HG03460 (cell line): ENCODE measurements around the gene TBX5.

Experiments used
- ATAC-seq: cut with Tn5 transposase; IDR thresholded peaks from one replicate; pipeline ENCODE4 v1.9.1; 2021; ENCODE audit not compliant: unreplicated experiment

Gene TBX5

DNA sequence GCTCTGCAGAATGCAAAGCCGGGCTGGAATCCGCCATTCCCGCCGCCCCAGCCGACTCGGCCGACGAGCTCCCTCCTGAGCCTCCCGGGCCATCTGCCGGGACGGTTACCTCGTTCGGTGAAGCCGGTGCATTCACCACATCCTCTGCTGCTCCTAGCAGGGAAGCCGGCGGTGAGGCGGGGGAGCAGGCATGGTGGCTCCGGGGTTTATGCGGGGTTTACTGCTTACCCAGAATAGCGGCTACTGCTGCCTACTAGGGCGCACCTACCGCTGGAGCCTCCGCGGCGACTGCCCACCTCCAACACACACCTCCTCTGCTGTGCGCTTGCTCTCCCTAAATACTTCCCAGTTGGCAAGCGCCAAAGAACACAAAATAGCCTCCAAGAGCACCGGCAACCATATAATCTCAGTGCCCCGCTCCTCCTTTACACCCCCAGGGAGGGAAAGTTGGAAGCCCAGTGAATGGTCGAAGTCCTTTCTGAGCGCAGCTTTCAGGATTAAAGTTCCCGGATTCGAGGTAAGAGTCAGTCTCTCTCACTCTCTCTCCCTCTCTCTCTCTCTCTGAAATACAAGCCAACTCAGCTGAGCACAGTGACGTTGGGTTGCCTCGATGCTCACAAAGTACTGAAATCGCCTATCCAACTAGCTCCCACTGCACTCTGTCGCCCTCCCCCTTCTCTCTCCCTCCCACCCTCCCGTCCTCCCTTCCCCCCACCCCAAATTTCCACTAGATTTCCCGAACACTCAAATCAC is at the start of gene TBX5:
Gene TBX5 (minus strand): TSS at position 626 of the 753 bp plus-strand sequence. CDS start 2,246 bp downstream, outside the sequence.
- ATAC-seq = no peak

DNA sequence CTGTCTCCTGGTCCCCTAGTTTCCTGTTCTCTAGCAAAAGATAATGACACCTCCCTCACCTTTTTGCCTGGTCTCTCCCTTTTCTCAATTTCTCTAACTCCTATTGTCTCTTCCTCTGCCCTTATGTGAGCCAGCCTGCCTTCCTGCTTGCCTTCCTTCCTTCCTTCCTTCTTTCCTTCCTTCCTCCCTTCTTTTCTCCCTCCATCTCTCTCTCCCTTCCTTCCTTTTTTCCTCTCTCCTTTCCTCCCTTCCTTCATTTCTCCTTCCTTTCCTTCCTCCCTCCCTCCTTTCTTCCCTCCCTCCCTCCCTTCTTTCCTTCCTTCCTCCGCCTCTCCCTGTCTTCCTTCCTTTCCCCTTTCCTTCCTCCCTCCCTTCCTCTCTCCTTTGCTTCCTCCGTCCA is 45.7 kb upstream of the TBX5 start:
- no peak for ATAC-seq

- ATAC-seq = no peak
These were observed 44.8 kb upstream of the TBX5 start for GRCh38 chr12:114450515-114451300.

DNA sequence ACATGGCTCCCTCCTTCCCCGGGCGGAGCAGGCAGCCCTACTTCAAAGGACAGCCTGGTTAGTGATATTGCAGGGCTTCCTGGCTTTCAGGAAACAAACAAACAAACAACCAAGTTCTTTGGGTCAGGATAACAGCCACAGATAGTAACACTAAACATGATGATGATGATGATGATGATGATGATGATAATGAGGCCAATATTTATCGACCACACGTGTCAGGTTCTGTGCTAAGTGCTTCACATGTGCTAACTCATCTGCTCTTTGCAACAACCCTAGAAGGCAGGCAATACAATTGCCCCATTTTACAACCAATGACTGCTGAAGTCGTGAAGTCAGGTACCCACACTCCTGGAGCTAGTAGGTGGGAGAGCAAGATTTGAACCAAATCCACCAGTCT is 44.1 kb upstream of the TBX5 start:
- no peak for ATAC-seq

GRCh38 chr12:114448618-114448933 is 42.6 kb upstream of the TBX5 start:
- no peak for ATAC-seq

GRCh38 chr12:114447799-114448617 is 42.1 kb upstream of the TBX5 start:
- ATAC-seq = no peak

DNA sequence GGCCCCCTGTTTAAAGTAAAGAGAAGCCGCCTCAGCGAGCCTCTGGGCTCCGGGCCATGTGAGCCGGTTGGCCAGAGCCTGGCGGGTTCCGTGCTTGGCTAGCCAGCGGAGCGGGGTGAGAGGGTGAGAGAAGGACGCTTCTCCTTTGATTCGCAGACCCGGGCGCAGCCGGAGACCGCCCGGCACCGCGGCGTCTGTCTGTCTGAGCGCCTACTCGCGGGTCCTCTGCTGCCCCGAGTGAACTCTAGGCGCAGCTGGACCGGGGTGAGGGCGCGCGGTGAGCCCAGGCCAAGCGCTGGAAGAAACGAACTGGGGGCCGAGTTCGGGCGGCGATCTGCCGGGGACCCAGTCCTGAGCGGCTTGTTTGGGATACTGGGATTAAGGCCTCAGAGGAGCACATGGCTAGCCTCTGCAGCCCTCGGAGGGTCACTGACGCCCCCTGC is 41.4 kb upstream of the TBX5 start:
- no peak for ATAC-seq

GRCh38 chr12:114445401-114446323 is 39.7 kb upstream of the TBX5 start:
- ATAC-seq = no peak

GRCh38 chr12:114444422-114445279 is 38.7 kb upstream of the TBX5 start:
- no peak for ATAC-seq

- no peak for ATAC-seq
These were observed 37.9 kb upstream of the TBX5 start for GRCh38 chr12:114443607-114444421.

DNA sequence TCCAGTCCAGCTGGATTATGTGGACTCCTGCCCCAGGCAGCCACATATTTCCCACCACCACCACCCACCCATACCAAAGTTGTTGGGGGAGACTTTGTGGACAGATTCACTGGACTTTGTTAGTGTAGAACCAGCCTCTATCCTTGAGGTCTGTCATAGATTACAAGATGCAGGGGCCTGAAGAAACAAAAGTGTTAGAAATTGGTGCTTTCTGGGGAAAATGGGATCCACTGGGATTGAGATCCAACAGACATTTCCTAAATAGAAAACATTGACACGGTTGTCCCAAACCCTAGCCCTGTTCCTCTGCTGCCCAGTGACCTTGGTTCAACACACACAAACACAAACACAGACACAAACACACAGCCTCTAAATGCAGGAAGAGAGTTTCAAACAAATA is 36.6 kb upstream of the TBX5 start:
- no peak for ATAC-seq

GRCh38 chr12:114441545-114441944 is 35.6 kb upstream of the TBX5 start:
- no peak for ATAC-seq

GRCh38 chr12:114441039-114441383 is 35.1 kb upstream of the TBX5 start:
- ATAC-seq = no peak

- no peak for ATAC-seq
These were observed 34.5 kb upstream of the TBX5 start for GRCh38 chr12:114440270-114441038.

- no peak for ATAC-seq
These were observed 33.9 kb upstream of the TBX5 start for GRCh38 chr12:114439817-114440216.

GRCh38 chr12:114439261-114439683 is 33.3 kb upstream of the TBX5 start:
- ATAC-seq = no peak

DNA sequence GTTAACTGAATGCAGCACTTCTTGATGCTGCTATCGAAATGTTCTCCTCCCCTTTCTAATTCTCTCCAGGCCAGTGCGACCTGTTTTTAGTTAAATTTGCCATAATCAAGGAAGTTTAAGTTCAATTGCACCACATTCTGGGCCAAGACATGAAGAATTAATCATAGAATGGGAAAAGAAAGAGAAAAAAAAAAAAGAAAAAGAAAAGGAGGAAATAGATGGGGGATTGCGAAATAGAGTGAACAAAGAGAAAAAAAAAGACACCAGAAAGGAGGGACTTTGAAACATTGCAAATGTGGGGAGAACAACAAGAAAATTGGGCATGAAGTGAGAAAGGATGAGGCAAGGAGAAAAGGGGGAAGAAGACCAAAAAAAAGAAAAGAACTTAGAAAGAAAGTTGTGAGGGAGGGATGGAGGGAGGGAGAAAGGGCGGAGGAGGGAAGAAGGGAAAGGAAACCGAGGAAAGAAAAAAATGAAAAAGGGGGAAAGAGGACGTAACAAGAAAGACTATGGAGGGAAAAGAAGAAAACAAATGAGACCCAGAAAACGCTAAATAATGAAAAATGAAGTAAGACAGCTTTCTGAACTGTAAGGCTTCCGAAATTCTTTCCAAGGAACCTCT is 32.8 kb upstream of the TBX5 start:
- ATAC-seq = no peak

GRCh38 chr12:114434341-114434740 is 28.4 kb upstream of the TBX5 start:
- no peak for ATAC-seq
